Measurements from ENCODE around the gene MEIS2. TPM values are rescaled to one million over a fixed set of nuclear protein-coding genes. Genes with fewer than 3 reads are reported as not detected.

Gene MEIS2
- total RNA-seq, 1 donor = 43.7 TPM

GRCh38 chr15:37004981-37005735, 95.2 kb downstream of the MEIS2 start:
- no peak overlapping the region for H3K4me3 ChIP-seq (ENCODE audit: low read depth, low read length)
- TF ChIP-seq CTCF (IDR thresholded peaks at IDR 0.05; ENCODE audit: insufficient read depth, low read length) = no peak
- no peak for DNase-seq (ENCODE audit: low read depth)

- TF ChIP-seq CTCF (IDR thresholded peaks at IDR 0.05; ENCODE audit: insufficient read depth, low read length) = no peak
- no peak overlapping the region for H3K4me3 ChIP-seq (ENCODE audit: low read depth, low read length)
- no peak for DNase-seq (ENCODE audit: low read depth)
Observed at GRCh38 chr15:37004373-37004869, 95.9 kb downstream of the MEIS2 start.

- no peak overlapping the region for H3K4me3 ChIP-seq (ENCODE audit: low read depth, low read length)
- TF ChIP-seq CTCF (IDR thresholded peaks at IDR 0.05; ENCODE audit: insufficient read depth, low read length) = no peak
- DNase-seq (ENCODE audit: low read depth) = no peak
Observed at GRCh38 chr15:37002041-37002672, 98.2 kb downstream of the MEIS2 start.

- no peak overlapping the region for H3K4me3 ChIP-seq (ENCODE audit: low read depth, low read length)
- DNase-seq (ENCODE audit: low read depth) = no peak
- no peak for TF ChIP-seq CTCF (IDR thresholded peaks at IDR 0.05; ENCODE audit: insufficient read depth, low read length)
Observed at GRCh38 chr15:37001417-37001816, 98.9 kb downstream of the MEIS2 start.

- TF ChIP-seq CTCF (IDR thresholded peaks at IDR 0.05; ENCODE audit: insufficient read depth, low read length) = no peak
- DNase-seq (ENCODE audit: low read depth) = no peak
- no peak overlapping the region for H3K4me3 ChIP-seq (ENCODE audit: low read depth, low read length)
Observed at GRCh38 chr15:36999778-37000177, 100.6 kb downstream of the MEIS2 start.

GRCh38 chr15:36996538-36997181, 103.7 kb downstream of the MEIS2 start:
- TF ChIP-seq CTCF (IDR thresholded peaks at IDR 0.05; ENCODE audit: insufficient read depth, low read length) = no peak
- no peak overlapping the region for H3K4me3 ChIP-seq (ENCODE audit: low read depth, low read length)
- DNase-seq (ENCODE audit: low read depth) = no peak
